Stimulated activated CD8-positive, alpha-beta memory T cell treated with anti-CD3 and anti-CD28 coated beads, Interleukin-12 subunit alpha, Interleukin-12 subunit beta, amount 100 ng/mL, for 24 hours (primary cell): ENCODE measurements around the gene NOTUM.

Source experiments
- DNase-seq: peaks from one replicate; pipeline ENCODE4 v3.0.0-alpha.2; 2020; ENCODE audit errors: extremely low read depth

The NOTUM gene

GRCh38 chr17:81935709-81936084 is 25.3 kb downstream of the NOTUM start:
- no peak for DNase-seq

- no peak for DNase-seq
Observed at GRCh38 chr17:81934850-81935708, 25.9 kb downstream of the NOTUM start.

DNA sequence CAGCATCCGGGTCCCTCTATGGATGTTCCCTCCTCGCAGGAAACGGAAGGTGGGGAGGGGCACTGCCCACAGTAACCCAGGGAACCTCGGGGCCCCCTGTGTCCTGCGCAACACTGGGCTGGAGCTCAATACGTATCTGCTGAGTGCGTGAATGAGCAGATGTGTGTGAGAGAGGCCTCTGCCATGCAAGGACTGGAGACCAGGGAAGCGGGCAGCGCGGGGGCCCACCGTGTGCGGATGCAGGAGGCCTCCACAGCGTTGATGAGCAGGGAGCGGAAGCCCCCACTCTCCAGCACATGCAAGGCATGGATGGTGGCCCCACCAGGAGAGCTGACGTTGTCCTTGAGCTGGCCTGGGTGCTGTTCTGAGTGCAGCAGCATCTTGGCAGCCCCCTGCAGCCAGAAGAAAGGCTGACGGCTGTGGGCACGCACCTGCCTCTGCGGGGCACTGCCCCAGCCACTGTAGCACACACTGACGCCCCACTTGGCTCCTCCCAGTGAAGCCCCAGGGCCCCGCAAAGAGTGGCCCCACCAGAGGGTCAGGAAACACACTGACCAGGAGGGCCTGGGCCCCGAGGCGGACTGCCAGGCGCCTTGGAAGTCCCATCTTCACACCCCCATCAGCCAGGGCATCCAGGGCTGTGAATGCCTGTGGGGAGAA is 26.8 kb downstream of the NOTUM start:
- DNase-seq = no peak

- no peak for DNase-seq
Observed at GRCh38 chr17:81933178-81933699, 27.7 kb downstream of the NOTUM start.

GRCh38 chr17:81932333-81932983 is 28.5 kb downstream of the NOTUM start:
- no peak for DNase-seq

GRCh38 chr17:81931557-81932332 is 29.2 kb downstream of the NOTUM start:
- no peak for DNase-seq

DNA sequence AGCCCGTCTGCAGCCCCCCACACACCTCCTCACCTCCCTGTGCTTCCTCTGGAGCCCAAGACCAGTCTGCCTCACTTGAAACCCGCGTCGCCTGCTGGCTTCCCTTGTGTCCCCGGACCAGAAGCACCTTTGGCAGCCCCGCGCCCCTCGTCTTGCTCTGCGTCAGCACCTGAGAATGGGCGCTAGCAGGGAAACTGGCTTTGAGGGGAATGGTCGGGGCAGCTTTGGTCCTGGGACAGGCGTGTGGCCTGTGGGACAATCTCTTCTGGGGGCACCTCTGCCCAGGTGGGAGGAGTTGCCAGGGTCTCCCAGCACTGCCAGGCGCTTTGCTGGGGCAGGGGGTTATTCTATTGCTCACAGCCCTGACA is 29.8 kb downstream of the NOTUM start:
- no peak for DNase-seq

- no peak for DNase-seq
Observed at GRCh38 chr17:81930142-81931125, 30.6 kb downstream of the NOTUM start.

DNA sequence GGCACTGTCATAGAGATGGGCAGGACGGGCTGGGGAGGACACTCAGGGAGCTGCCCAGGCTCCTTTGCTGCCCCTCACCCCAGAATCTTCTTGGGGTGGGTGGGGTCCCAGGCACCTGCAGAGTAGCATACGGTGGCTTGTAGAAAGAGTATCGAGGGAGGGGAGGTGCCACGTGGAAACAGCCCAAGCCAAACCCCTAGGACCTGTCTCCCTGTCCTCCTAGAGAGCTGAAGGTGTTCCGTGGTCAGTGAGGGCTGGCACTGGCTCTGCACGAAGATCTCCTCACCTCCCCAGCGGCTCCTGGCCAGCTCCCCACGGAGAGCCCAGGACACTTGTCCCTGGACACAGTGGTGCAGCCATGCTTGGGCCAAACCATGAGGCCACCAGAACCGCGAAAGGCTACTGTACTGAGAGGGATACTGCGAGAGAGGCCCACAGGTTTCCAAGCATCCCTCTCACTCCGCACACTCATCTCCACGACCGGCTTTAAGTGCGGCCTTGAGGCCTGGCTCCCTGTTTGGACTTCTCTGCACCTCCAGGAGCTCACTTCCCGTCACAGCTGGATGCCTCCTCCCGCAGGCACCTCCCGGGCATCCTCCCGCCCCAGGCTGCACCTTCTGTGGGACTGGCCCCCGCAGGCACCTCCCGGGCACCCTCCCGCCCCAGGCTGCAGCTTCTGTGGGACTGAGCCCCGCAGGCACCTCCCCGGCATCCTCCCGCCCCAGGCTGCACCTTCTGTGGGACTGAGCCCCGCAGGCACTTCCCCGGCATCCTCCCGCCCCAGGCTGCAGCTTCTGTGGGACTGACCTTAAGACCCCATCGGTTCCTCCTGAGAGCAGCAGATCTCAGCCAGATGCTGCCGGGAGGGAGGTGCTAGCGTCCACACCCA is 31.5 kb downstream of the NOTUM start:
- no peak for DNase-seq

DNA sequence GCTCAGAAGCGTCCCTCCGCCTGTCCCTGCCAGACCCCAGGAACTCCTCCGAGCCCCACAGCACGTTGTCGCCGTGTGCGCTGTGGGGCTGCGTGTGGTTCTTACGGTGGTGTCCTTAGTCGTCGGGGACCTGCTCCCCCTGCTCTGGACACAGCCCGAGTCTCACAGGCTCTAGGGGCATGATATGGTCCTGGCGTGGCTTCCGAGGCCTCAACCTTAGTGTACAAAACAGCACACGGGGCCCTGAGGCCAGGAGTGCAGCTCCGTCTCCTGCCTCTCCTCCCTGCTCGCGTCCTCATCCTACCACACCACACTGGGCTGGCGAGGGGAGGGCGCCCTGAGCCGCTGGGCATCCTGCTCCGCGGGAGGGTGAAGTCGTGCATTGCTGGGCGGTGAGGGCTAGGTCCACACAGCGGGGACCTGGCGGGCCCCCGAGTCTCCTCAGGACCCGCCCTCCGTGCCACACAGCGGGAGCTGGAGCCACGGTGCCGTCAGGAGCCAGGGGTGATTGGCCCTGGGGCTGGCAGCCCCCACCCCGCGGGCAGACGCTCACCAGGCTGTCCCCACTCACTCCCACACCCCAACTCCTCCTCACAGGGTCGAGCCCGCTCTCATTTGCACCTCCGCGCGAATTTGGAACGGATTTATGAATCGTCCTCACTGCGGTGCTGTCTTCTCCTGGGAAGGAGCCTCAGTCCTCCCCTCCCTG is 32.3 kb downstream of the NOTUM start:
- no peak for DNase-seq

- peak; percentile 70 for DNase-seq
Observed at GRCh38 chr17:81927653-81928543, 33.1 kb downstream of the NOTUM start, which contains the start of gene MAFG. Gene MAFG (minus strand): TSS chr17:81927735. CDS start chr17:81923185, 4,550 bp downstream.

DNA sequence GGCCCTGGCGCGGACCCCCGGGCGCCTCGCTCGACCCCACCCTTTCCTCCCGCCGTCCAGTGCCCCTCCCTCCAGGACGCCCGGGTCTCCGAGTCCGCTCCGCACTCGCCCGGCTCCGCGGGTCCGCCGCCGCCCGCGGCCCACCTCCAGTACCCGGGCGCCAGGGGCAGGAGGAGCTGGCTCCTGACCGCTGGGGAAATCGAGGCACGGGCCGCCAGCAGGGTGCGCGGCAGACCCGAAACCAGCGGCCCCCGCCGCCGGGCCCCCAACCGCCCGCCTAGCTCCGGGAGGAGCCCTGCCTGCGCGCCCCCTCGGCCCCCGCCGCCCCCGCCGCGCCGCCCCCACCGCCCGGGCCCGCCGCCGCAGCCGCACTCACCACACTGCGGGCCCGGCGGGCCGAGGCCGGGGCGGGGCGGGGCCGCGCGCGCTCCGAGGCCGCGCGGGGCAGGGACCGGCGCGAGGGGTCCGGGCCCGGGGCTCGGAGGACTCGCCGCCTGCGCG is 33.8 kb downstream of the NOTUM start:
- no peak for DNase-seq

- DNase-seq = peak; percentile 35
Observed at GRCh38 chr17:81926451-81927151, 34.4 kb downstream of the NOTUM start.

DNA sequence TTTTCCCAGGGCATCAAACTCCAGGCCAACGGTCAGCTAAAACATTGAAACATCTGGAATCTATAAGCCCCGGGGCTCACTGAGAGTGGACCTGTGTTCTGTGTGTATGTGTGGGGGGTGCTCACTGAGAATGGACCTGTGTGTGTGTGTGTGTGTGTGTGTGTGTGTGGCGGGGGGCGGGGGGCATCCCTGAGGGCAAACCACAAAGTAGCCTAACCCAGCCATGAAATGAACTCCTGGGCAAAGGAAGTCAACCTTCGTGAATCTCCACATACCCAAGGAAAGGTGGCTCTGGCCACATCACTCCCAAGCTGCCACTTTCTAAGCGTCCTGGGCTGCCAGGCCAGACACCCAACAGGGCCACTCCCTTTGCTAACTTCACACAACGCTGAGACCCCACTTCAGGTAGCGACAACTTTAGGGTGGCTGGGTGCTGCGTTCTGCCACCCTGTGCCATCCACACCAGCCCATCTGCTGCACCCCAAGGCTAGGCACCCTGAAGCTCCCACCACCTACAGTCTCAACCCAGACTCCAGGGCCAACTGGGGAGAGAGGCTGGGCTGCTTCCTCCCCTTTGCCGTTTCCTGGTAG is 35.0 kb downstream of the NOTUM start:
- no peak for DNase-seq

DNA sequence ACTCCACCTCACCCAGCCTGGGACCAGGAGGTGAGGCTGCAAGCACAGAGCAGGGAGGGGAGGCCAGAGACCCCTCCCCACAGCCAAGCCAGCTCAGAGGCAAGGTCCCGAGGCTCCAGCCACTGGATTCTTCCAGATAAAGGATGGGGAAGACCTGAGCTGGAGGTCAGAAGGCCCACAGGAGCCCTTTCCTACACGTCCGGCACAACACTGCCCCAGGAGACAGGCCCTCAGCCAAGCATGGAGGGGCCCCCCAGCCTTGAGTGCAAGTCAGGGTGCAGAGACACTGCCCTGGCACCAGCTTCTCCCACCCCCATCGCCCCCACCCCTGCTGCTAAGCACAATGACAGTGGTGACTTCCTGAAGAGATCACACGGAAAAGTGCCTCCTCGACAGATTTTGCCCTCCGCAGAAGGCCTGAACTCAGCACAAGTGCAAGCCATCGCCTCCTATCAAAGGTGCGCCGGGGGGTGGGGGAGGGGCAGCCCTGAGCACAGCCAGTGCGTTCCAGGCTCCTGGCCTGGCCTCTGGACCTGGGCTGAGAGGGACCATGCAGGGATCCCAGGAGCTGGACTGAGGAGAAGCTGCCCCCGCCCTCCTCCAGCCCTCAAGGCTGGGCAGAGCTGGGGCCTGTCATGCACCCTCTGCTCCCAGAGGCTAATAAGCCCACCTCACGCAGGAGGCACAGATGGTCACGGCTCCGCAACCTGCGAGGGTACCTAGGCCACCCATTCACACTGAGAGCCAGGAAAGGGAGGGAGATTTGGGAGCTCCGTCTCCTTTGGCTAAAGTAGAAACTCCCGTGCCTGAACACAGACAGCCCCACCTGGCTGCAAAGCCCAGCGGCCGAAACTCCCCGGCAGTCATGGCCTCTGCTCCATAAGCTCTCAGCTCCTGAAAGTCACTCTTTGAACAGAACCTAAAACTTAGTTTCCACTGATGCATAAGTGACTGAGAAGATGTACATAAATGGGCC is 36.1 kb downstream of the NOTUM start:
- DNase-seq = no peak
